ENCODE data around the gene LMAN2L. TPM values are rescaled to one million over a fixed set of nuclear protein-coding genes. Genes with fewer than 3 reads are reported as not detected.
A peak's percentile ranks its signal among the peaks of the same experiment; 100 is the strongest.

LMAN2L gene
- total and polyA plus RNA-seq, 5 donors from 2014 or later = 5.4 to 22.7 (median 19.6) TPM

- peaks cover 6 to 83% (median 58%) of the 10 kb centered on the region in 4 donors for H3K4me1 Mint-ChIP-seq
- H3K4me3 Mint-ChIP-seq = peak overlapping the region; percentile 49 to 95 (median 74)
- H3K36me3 Mint-ChIP-seq = no peaks in the 10 kb centered on the region
- peaks cover 47% of the 10 kb centered on the region for H3K4me1 ChIP-seq (ENCODE audit: control insufficient read depth, insufficient read depth, low read length, poor library complexity, severe bottlenecking)
- peak overlapping the region; percentile 62 for H3K4me3 ChIP-seq (ENCODE audit: low read depth, low read length)
- H3K27me3 Mint-ChIP-seq = peaks cover 4% of the 10 kb centered on the region
- H3K9me3 ChIP-seq (ENCODE audit: control insufficient read depth in 2 of 2, low read length in 2 of 2) = no peaks in the 10 kb centered on the region
- no peaks in the 10 kb centered on the region for H3K36me3 ChIP-seq (ENCODE audit: control insufficient read depth, insufficient read depth, low read length)
- ATAC-seq (ENCODE audit: low read depth in 2 of 2) = no peak
- peak overlapping the region in 2 of 3 donors; percentile 25 to 43 for H3K27ac Mint-ChIP-seq
- no peak overlapping the region for H3K27ac ChIP-seq (ENCODE audit: insufficient read depth, low read length, poor library complexity, severe bottlenecking)
- H3K9me3 Mint-ChIP-seq = peaks cover 0 to 2% (median 0%) of the 10 kb centered on the region in 7 donors
- no peaks in the 10 kb centered on the region for H3K27me3 ChIP-seq (ENCODE audit: control insufficient read depth, insufficient read depth, low read length)
- DNase-seq = no peak
Measured at GRCh38 chr2:96764253-96764637, 24.4 kb upstream of the LMAN2L start.

GRCh38 chr2:96763511-96764252 lies 23.8 kb upstream of the LMAN2L start:
- H3K27ac ChIP-seq (ENCODE audit: insufficient read depth, low read length, poor library complexity, severe bottlenecking) = no peak overlapping the region
- DNase-seq = peak in 1 of 3 donors; percentile 21
- peaks cover 6 to 82% (median 56%) of the 10 kb centered on the region in 4 donors for H3K4me1 Mint-ChIP-seq

GRCh38 chr2:96762529-96763311 lies 22.9 kb upstream of the LMAN2L start:
- peaks cover 4% of the 10 kb centered on the region for H3K27me3 Mint-ChIP-seq
- peak overlapping the region; percentile 23 to 89 (median 75) for H3K27ac Mint-ChIP-seq
- no peaks in the 10 kb centered on the region for H3K36me3 Mint-ChIP-seq
- no peaks in the 10 kb centered on the region for H3K36me3 ChIP-seq (ENCODE audit: control insufficient read depth, insufficient read depth, low read length)
- peaks cover 6 to 74% (median 53%) of the 10 kb centered on the region in 4 donors for H3K4me1 Mint-ChIP-seq
- peak overlapping the region; percentile 79 to 95 (median 90) for H3K4me3 Mint-ChIP-seq
- H3K9me3 ChIP-seq (ENCODE audit: control insufficient read depth in 2 of 2, low read length in 2 of 2) = no peaks in the 10 kb centered on the region
- H3K9me3 Mint-ChIP-seq = peaks cover 0 to 1% (median 0%) of the 10 kb centered on the region in 7 donors
- H3K27me3 ChIP-seq (ENCODE audit: control insufficient read depth, insufficient read depth, low read length) = no peaks in the 10 kb centered on the region
- H3K27ac ChIP-seq (ENCODE audit: insufficient read depth, low read length, poor library complexity, severe bottlenecking) = no peak overlapping the region
- DNase-seq (peak in 1 of 3 donors; percentile 18), ATAC-seq (ENCODE audit: low read depth in 2 of 2) (no peak)
- peaks cover 47% of the 10 kb centered on the region for H3K4me1 ChIP-seq (ENCODE audit: control insufficient read depth, insufficient read depth, low read length, poor library complexity, severe bottlenecking)
- peak overlapping the region; percentile 87 for H3K4me3 ChIP-seq (ENCODE audit: low read depth, low read length)

More at GRCh38 chr2:96763511-96764252, 23.8 kb upstream of the LMAN2L start:
- Histone ChIP-seq H3K9me3 (ENCODE audit: control insufficient read depth in 2 of 2, low read length in 2 of 2) (no peaks in the 10 kb centered on the region), H3K4me1 (ENCODE audit: control insufficient read depth, insufficient read depth, low read length, poor library complexity, severe bottlenecking) (peaks cover 47% of the 10 kb centered on the region), H3K36me3 (ENCODE audit: control insufficient read depth, insufficient read depth, low read length) (no peaks in the 10 kb centered on the region), H3K27me3 (ENCODE audit: control insufficient read depth, insufficient read depth, low read length) (no peaks in the 10 kb centered on the region), H3K4me3 (ENCODE audit: low read depth, low read length) (peak overlapping the region; percentile 87)
- peak overlapping the region; percentile 79 to 95 (median 90) for H3K4me3 Mint-ChIP-seq
- peaks cover 0 to 2% (median 0%) of the 10 kb centered on the region in 7 donors for H3K9me3 Mint-ChIP-seq
- no peak for ATAC-seq (ENCODE audit: low read depth in 2 of 2)
- H3K27ac Mint-ChIP-seq = peak overlapping the region; percentile 25 to 75 (median 43)
- H3K27me3 Mint-ChIP-seq = peaks cover 4% of the 10 kb centered on the region
- H3K36me3 Mint-ChIP-seq = no peaks in the 10 kb centered on the region

- no peaks in the 10 kb centered on the region for H3K9me3 ChIP-seq (ENCODE audit: control insufficient read depth in 2 of 2, low read length in 2 of 2)
- peak overlapping the region; percentile 9 for H3K27ac ChIP-seq (ENCODE audit: insufficient read depth, low read length, poor library complexity, severe bottlenecking)
- Mint-ChIP-seq H3K27me3 (peaks cover 4% of the 10 kb centered on the region), H3K4me1 (peaks cover under 1 to 60% (median 41%) of the 10 kb centered on the region in 4 donors), H3K9me3 (no peaks in the 10 kb centered on the region), H3K27ac (peak overlapping the region; percentile 69 to 87 (median 78)), H3K4me3 (peak overlapping the region; percentile 79 to 95 (median 90)), H3K36me3 (peaks cover 3% of the 10 kb centered on the region)
- H3K4me1 ChIP-seq (ENCODE audit: control insufficient read depth, insufficient read depth, low read length, poor library complexity, severe bottlenecking) = peaks cover 47% of the 10 kb centered on the region
- H3K36me3 ChIP-seq (ENCODE audit: control insufficient read depth, insufficient read depth, low read length) = no peaks in the 10 kb centered on the region
- peak in 1 of 3 donors; percentile 81 for DNase-seq
- ATAC-seq (ENCODE audit: low read depth in 2 of 2) = peak; percentile 75 to 79
- H3K27me3 ChIP-seq (ENCODE audit: control insufficient read depth, insufficient read depth, low read length) = no peaks in the 10 kb centered on the region
- H3K4me3 ChIP-seq (ENCODE audit: low read depth, low read length) = peak overlapping the region; percentile 87
Measured at GRCh38 chr2:96760986-96761832, 21.3 kb upstream of the LMAN2L start.

- Histone ChIP-seq H3K4me3 (ENCODE audit: low read depth, low read length) (peak within 1 kb of the TSS; percentile 87), H3K9me3 (ENCODE audit: control insufficient read depth in 2 of 2, low read length in 2 of 2) (no peaks in the 10 kb centered on the region), H3K4me1 (ENCODE audit: control insufficient read depth, insufficient read depth, low read length, poor library complexity, severe bottlenecking) (peaks cover 47% of the 10 kb centered on the region), H3K27me3 (ENCODE audit: control insufficient read depth, insufficient read depth, low read length) (no peaks in the 10 kb centered on the region), H3K27ac (ENCODE audit: insufficient read depth, low read length, poor library complexity, severe bottlenecking) (peak within 1 kb of the TSS; percentile 75), H3K36me3 (ENCODE audit: control insufficient read depth, insufficient read depth, low read length) (no peaks in the 10 kb centered on the region)
- peak; percentile 94 to 95 for ATAC-seq (ENCODE audit: low read depth in 2 of 2)
- Mint-ChIP-seq H3K27ac (peak within 1 kb of the TSS; percentile 91 to 97 (median 92)), H3K4me1 (peaks cover 0 to 53% (median 38%) of the 10 kb centered on the region in 4 donors), H3K27me3 (peaks cover 4% of the 10 kb centered on the region), H3K9me3 (no peaks in the 10 kb centered on the region), H3K4me3 (peak within 1 kb of the TSS; percentile 88 to 95 (median 92)), H3K36me3 (peaks cover 3% of the 10 kb centered on the region)
- peak; percentile 85 to 93 (median 90) for DNase-seq
Measured at GRCh38 chr2:96760036-96760985, 20.4 kb upstream of the LMAN2L start, which contains the start of gene CNNM4. CNNM4 (plus strand) TSS chr2:96760902; CDS start chr2:96761000, 98 bp downstream.

- no peaks in the 10 kb centered on the region for H3K9me3 ChIP-seq (ENCODE audit: control insufficient read depth in 2 of 2, low read length in 2 of 2)
- Mint-ChIP-seq H3K36me3 (peaks cover 3% of the 10 kb centered on the region), H3K4me1 (peaks cover 0 to 46% (median 36%) of the 10 kb centered on the region in 4 donors), H3K4me3 (peak overlapping the region; percentile 88 to 95 (median 90)), H3K27ac (peak overlapping the region; percentile 84 to 92 (median 91)), H3K27me3 (peaks cover 4% of the 10 kb centered on the region), H3K9me3 (no peaks in the 10 kb centered on the region)
- no peak overlapping the region for H3K4me3 ChIP-seq (ENCODE audit: low read depth, low read length)
- H3K27ac ChIP-seq (ENCODE audit: insufficient read depth, low read length, poor library complexity, severe bottlenecking) = peak overlapping the region; percentile 75
- no peaks in the 10 kb centered on the region for H3K27me3 ChIP-seq (ENCODE audit: control insufficient read depth, insufficient read depth, low read length)
- H3K36me3 ChIP-seq (ENCODE audit: control insufficient read depth, insufficient read depth, low read length) = no peaks in the 10 kb centered on the region
- DNase-seq (no peak), ATAC-seq (ENCODE audit: low read depth in 2 of 2) (no peak)
- peaks cover 44% of the 10 kb centered on the region for H3K4me1 ChIP-seq (ENCODE audit: control insufficient read depth, insufficient read depth, low read length, poor library complexity, severe bottlenecking)
Measured at GRCh38 chr2:96759548-96759947, 19.7 kb upstream of the LMAN2L start.

All from CD4-positive, CD25-positive, alpha-beta regulatory T cell (primary cell).